HEK293 (cell line): ENCODE results near the gene METTL2B.

ENCODE experiments used
- CTCF ChIA-PET: fragments of 350-600 bp; formaldehyde crosslinking; extraction: SDS; loops from one replicate; lab custom pipeline; 2021; ENCODE audit warnings: antibody characterized with exemption; lab: Yijun Ruan, JAX
- POLR2A ChIA-PET: fragments of 300-600 bp; formaldehyde crosslinking; extraction: SDS; loops from one replicate; lab custom pipeline; 2020; ENCODE audit warnings: antibody characterized with exemption, inconsistent platforms; lab: Yijun Ruan, JAX
- H3K27ac ChIP-seq: fragments of 200-500 bp; sonication (Bioruptor generic); 2 replicates; pipeline ENCODE4 v1.5.1; 2014; ENCODE audit warnings: low read depth, low read length, control low read depth, inconsistent platforms; ENCODE audit errors: extremely low read depth
- H3K36me3 ChIP-seq, 2 experiments: fragments of 200-500 bp in 1 of 2; sonication (Bioruptor generic) in 1 of 2; 1 replicate in 1 of 2; 2 replicates in 1 of 2; pipeline ENCODE4 v1.5.1; 2014 to 2017; ENCODE audit warnings: inconsistent platforms in 2 of 2, low read length in 2 of 2; ENCODE audit not compliant: control insufficient read depth in 2 of 2, insufficient read depth in 1 of 2
- H3K4me1 ChIP-seq: fragments of 200-500 bp; sonication (Bioruptor generic); 2 replicates; pipeline ENCODE4 v1.5.1; 2014; ENCODE audit warnings: mild to moderate bottlenecking, low read length, inconsistent platforms; ENCODE audit not compliant: control insufficient read depth, insufficient read depth
- H3K4me3 ChIP-seq: 2 replicates; pipeline ENCODE4 v1.5.1; 2011; ENCODE audit warnings: low read depth, mild to moderate bottlenecking, control low read depth, low read length, moderate library complexity
- H3K9me3 ChIP-seq: fragments of 200-500 bp; sonication (Bioruptor generic); 2 replicates; pipeline ENCODE4 v1.5.1; 2014; ENCODE audit warnings: low read depth, low read length, inconsistent platforms; ENCODE audit not compliant: control insufficient read depth, insufficient read depth
- GFI1B ChIP-seq: fragments of 450-650 bp; formaldehyde crosslinking; IDR thresholded peaks from 2 replicates; pipeline ENCODE4 v1.5.1; 2016; ENCODE audit warnings: missing biosample characterization, missing genetic modification characterization
- KLF7 ChIP-seq: fragments of 450-650 bp; formaldehyde crosslinking; IDR thresholded peaks from 2 replicates; pipeline ENCODE4 v1.5.1; 2016; ENCODE audit warnings: missing biosample characterization, missing genetic modification characterization, borderline replicate concordance
- PRDM1 ChIP-seq: fragments of 450-650 bp; formaldehyde crosslinking; IDR thresholded peaks from 2 replicates; pipeline ENCODE4; 2016; ENCODE audit warnings: missing biosample characterization, missing genetic modification characterization
- YY1 ChIP-seq: fragments of 450-650 bp; formaldehyde crosslinking; IDR thresholded peaks from 2 replicates; pipeline ENCODE4 v1.5.1; 2018; ENCODE audit warnings: missing biosample characterization, missing genetic modification characterization
- ZBTB11 ChIP-seq: fragments of 450-650 bp; formaldehyde crosslinking; conservative IDR thresholded peaks from 2 replicates; pipeline ENCODE4 v1.5.1; 2016; ENCODE audit warnings: low read depth, missing biosample characterization, missing genetic modification characterization
- ZBTB17 ChIP-seq: fragments of 450-650 bp; formaldehyde crosslinking; IDR thresholded peaks from 2 replicates; pipeline ENCODE4 v1.5.1; 2016; ENCODE audit warnings: missing biosample characterization, missing genetic modification characterization
- ZBTB26 ChIP-seq: fragments of 450-650 bp; formaldehyde crosslinking; optimal IDR thresholded peaks from 2 replicates; pipeline ENCODE3; 2016; ENCODE audit warnings: missing biosample characterization, mild to moderate bottlenecking, missing genetic modification characterization
- ZEB2 ChIP-seq: fragments of 450-650 bp; formaldehyde crosslinking; IDR thresholded peaks from 2 replicates; pipeline ENCODE4 v1.5.1; 2016; ENCODE audit warnings: missing biosample characterization, missing genetic modification characterization
- ZNF121 ChIP-seq: fragments of 450-650 bp; formaldehyde crosslinking; IDR thresholded peaks from 2 replicates; pipeline ENCODE4 v1.5.1; 2016; ENCODE audit warnings: missing biosample characterization, missing genetic modification characterization
- ZNF274 ChIP-seq, 2 experiments: fragments of 200-500 bp in 1 of 2; fragments of 450-650 bp in 1 of 2; sonication (Bioruptor generic) in 1 of 2; formaldehyde crosslinking in 1 of 2; IDR thresholded peaks; 2 replicates each; pipeline versions ENCODE4 v1.5.1 to v1.6.1; 2014 to 2016; ENCODE audit warnings: borderline replicate concordance in 1 of 2, inconsistent platforms in 1 of 2, low read length in 1 of 2, missing biosample characterization in 1 of 2, missing genetic modification characterization in 1 of 2
- ZNF623 ChIP-seq: fragments of 450-650 bp; formaldehyde crosslinking; IDR thresholded peaks from 2 replicates; pipeline ENCODE4 v1.5.1; 2016; ENCODE audit warnings: missing biosample characterization, missing genetic modification characterization
- ZNF639 ChIP-seq: fragments of 450-650 bp; formaldehyde crosslinking; IDR thresholded peaks from 2 replicates; pipeline ENCODE4 v1.5.1; 2016; ENCODE audit warnings: missing biosample characterization, missing genetic modification characterization
- ZNF654 ChIP-seq: fragments of 450-650 bp; formaldehyde crosslinking; IDR thresholded peaks from 2 replicates; pipeline ENCODE4 v1.5.1; 2016; ENCODE audit warnings: low read depth, missing biosample characterization, missing genetic modification characterization
- ZNF677 ChIP-seq: fragments of 450-650 bp; IDR thresholded peaks from 2 replicates; pipeline ENCODE4 v1.5.0; 2018; ENCODE audit warnings: missing biosample characterization, mild to moderate bottlenecking, missing genetic modification characterization, moderate library complexity
- ZNF837 ChIP-seq: fragments of 450-650 bp; formaldehyde crosslinking; IDR thresholded peaks from 2 replicates; pipeline ENCODE4 v1.5.1; 2016; ENCODE audit warnings: missing biosample characterization, missing genetic modification characterization
- ZXDB ChIP-seq: fragments of 450-650 bp; formaldehyde crosslinking; IDR thresholded peaks from 2 replicates; pipeline ENCODE4 v1.5.1; 2016; ENCODE audit warnings: missing biosample characterization, missing genetic modification characterization
- TF ChIP-seq, protein P1 (sequence below): fragments of 450-650 bp; formaldehyde crosslinking; IDR thresholded peaks from 2 replicates; pipeline ENCODE4 v1.5.1; 2016; ENCODE audit warnings: missing biosample characterization, missing genetic modification characterization
- TF ChIP-seq, protein P2 (sequence below): fragments of 450-650 bp; formaldehyde crosslinking; IDR thresholded peaks from 2 replicates; pipeline ENCODE4 v1.5.1; 2016; ENCODE audit warnings: missing biosample characterization, missing genetic modification characterization
- TF ChIP-seq, protein P3 (sequence below): fragments of 450-650 bp; formaldehyde crosslinking; IDR thresholded peaks from 2 replicates; pipeline ENCODE4 v1.5.1; 2016; ENCODE audit warnings: missing biosample characterization, missing genetic modification characterization

METTL2B gene

GRCh38 chr7:128458956-128459355 is 17.6 kb upstream of the METTL2B start:
- H3K27ac ChIP-seq = no peak overlapping the region
- POLR2A ChIA-PET = no interaction called here

GRCh38 chr7:128459394-128459878 is 17.1 kb upstream of the METTL2B start:
- no peak overlapping the region for H3K27ac ChIP-seq
- TF ChIP-seq GFI1B (tag by site-specific recombination) = no peak
- TF ChIP-seq, protein P1, sequence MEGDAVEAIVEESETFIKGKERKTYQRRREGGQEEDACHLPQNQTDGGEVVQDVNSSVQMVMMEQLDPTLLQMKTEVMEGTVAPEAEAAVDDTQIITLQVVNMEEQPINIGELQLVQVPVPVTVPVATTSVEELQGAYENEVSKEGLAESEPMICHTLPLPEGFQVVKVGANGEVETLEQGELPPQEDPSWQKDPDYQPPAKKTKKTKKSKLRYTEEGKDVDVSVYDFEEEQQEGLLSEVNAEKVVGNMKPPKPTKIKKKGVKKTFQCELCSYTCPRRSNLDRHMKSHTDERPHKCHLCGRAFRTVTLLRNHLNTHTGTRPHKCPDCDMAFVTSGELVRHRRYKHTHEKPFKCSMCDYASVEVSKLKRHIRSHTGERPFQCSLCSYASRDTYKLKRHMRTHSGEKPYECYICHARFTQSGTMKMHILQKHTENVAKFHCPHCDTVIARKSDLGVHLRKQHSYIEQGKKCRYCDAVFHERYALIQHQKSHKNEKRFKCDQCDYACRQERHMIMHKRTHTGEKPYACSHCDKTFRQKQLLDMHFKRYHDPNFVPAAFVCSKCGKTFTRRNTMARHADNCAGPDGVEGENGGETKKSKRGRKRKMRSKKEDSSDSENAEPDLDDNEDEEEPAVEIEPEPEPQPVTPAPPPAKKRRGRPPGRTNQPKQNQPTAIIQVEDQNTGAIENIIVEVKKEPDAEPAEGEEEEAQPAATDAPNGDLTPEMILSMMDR = 0 out of 2 replicates have a peak, but pooled peaks have one; percentile 46
- TF ChIP-seq ZBTB17 (tag by site-specific recombination) = no peak
- TF ChIP-seq, protein P2, sequence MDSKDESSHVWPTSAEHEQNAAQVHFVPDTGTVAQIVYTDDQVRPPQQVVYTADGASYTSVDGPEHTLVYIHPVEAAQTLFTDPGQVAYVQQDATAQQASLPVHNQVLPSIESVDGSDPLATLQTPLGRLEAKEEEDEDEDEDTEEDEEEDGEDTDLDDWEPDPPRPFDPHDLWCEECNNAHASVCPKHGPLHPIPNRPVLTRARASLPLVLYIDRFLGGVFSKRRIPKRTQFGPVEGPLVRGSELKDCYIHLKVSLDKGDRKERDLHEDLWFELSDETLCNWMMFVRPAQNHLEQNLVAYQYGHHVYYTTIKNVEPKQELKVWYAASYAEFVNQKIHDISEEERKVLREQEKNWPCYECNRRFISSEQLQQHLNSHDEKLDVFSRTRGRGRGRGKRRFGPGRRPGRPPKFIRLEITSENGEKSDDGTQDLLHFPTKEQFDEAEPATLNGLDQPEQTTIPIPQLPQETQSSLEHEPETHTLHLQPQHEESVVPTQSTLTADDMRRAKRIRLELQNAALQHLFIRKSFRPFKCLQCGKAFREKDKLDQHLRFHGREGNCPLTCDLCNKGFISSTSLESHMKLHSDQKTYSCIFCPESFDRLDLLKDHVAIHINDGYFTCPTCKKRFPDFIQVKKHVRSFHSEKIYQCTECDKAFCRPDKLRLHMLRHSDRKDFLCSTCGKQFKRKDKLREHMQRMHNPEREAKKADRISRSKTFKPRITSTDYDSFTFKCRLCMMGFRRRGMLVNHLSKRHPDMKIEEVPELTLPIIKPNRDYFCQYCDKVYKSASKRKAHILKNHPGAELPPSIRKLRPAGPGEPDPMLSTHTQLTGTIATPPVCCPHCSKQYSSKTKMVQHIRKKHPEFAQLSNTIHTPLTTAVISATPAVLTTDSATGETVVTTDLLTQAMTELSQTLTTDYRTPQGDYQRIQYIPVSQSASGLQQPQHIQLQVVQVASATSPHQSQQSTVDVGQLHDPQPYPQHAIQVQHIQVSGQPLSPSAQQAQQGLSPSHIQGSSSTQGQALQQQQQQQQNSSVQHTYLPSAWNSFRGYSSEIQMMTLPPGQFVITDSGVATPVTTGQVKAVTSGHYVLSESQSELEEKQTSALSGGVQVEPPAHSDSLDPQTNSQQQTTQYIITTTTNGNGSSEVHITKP (tag by site-specific recombination) = peak; percentile 40; the same call in 1 of the 2 replicates
- no peak for TF ChIP-seq ZNF623 (tag by site-specific recombination)
- TF ChIP-seq ZXDB (tag by site-specific recombination) = no peak
- TF ChIP-seq KLF7 (tag by site-specific recombination) = no peak
- TF ChIP-seq, protein P3, sequence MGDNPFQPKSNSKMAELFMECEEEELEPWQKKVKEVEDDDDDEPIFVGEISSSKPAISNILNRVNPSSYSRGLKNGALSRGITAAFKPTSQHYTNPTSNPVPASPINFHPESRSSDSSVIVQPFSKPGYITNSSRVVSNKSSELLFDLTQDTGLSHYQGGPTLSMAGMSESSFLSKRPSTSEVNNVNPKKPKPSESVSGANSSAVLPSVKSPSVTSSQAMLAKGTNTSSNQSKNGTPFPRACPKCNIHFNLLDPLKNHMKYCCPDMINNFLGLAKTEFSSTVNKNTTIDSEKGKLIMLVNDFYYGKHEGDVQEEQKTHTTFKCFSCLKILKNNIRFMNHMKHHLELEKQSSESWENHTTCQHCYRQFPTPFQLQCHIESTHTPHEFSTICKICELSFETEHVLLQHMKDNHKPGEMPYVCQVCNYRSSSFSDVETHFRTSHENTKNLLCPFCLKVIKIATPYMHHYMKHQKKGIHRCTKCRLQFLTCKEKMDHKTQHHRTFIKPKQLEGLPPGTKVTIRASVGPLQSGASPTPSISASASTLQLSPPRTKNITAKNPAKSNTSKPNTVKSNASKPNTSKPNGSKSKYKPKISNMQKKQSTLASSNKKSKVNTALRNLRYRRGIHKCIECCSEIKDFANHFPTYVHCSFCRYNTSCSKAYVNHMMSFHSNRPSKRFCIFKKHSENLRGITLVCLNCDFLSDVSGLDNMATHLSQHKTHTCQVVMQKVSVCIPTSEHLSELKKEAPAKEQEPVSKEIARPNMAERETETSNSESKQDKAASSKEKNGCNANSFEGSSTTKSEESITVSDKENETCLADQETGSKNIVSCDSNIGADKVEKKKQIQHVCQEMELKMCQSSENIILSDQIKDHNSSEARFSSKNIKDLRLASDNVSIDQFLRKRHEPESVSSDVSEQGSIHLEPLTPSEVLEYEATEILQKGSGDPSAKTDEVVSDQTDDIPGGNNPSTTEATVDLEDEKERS = no peak
- peak; percentile 59 for TF ChIP-seq ZNF654 (tag by site-specific recombination)
- no peak for TF ChIP-seq ZBTB26 (tag by site-specific recombination)
- TF ChIP-seq ZNF639 = no peak
- no peak for TF ChIP-seq ZBTB11 (tag by site-specific recombination)
- TF ChIP-seq ZNF837 (tag by site-specific recombination) = no peak
- no peak for TF ChIP-seq YY1 (tag by site-specific recombination)
- TF ChIP-seq ZNF274 (IDR thresholded peaks at IDR 0.05; ENCODE audit: low read length) = no peak
- no peak for TF ChIP-seq ZNF274 (tag by site-specific recombination; IDR thresholded peaks at IDR 0.05; ENCODE audit: borderline replicate concordance)
- no peak for TF ChIP-seq ZEB2 (tag by site-specific recombination)
- TF ChIP-seq ZNF677 (tag by site-specific recombination) = no peak

More at GRCh38 chr7:128458956-128459355, 17.6 kb upstream of the METTL2B start:
- Histone ChIP-seq H3K4me1 (peaks cover 10% of the 10 kb centered on the region), H3K9me3 (no peaks in the 10 kb centered on the region), H3K36me3 (peaks cover 0 to 11% of the 10 kb centered on the region in 2 experiments; a peak in 2 of 3 replicates), H3K4me3 (no peak overlapping the region)
- CTCF ChIA-PET = interaction anchor here (0.5 to 4.2 kb wide), 14 partner anchors 10 to 606 kb away, joined by 3 to 189 read pairs (median 4); partner anchors contain the start of gene METTL2B
- TF ChIP-seq ZNF121 (no peak), PRDM1 (tag by site-specific recombination) (peak; percentile 20; the same call in 1 of the 2 replicates)

More at GRCh38 chr7:128459394-128459878, 17.1 kb upstream of the METTL2B start:
- ChIA-PET CTCF (interaction anchor here (0.5 to 4.2 kb wide), 26 partner anchors 10 to 607 kb away, joined by 3 to 189 read pairs (median 4); partner anchors contain the start of gene METTL2B), POLR2A (interaction anchor here (0.6 kb wide), 1 partner anchor 60 kb away, joined by 4 read pairs; no protein-coding TSS in a partner anchor)
- Histone ChIP-seq H3K4me1 (peaks cover 5% of the 10 kb centered on the region), H3K36me3 (peaks cover 0 to 11% of the 10 kb centered on the region in 2 experiments; a peak in 2 of 3 replicates), H3K9me3 (no peaks in the 10 kb centered on the region), H3K4me3 (no peak overlapping the region)
